Neural cell (in vitro differentiated cells): ENCODE data around the gene ADAMTSL2. TPM values are rescaled to one million over a fixed set of nuclear protein-coding genes. Genes with fewer than 3 reads are reported as not detected.

ENCODE experiments used
- H2AFZ ChIP-seq: fragments of 200-600, 300-800 bp; sonication (generic), shearing (Covaris generic); 2 replicates; pipeline ENCODE4 v1.6.0; 2014; ENCODE audit warnings: low read depth, mild to moderate bottlenecking, antibody characterized with exemption, low read length, moderate library complexity
- H3F3A ChIP-seq: fragments of 200-600 bp; shearing (Covaris generic); 2 replicates; pipeline ENCODE4 v1.6.1; 2016; ENCODE audit warnings: mild to moderate bottlenecking, moderate library complexity, mixed read lengths, antibody characterized with exemption, low read length; ENCODE audit not compliant: insufficient read depth, poor library complexity, severe bottlenecking
- H3K27ac ChIP-seq: fragments of 200-600, 300-800 bp; sonication (generic), shearing (Covaris generic); 2 replicates; pipeline ENCODE4 v1.5.1; 2014; ENCODE audit warnings: mild to moderate bottlenecking, low read length, moderate library complexity
- H3K27me3 ChIP-seq: fragments of 300-800, 200-600 bp; sonication (generic), shearing (Covaris generic); 2 replicates; pipeline ENCODE4 v1.6.0; 2014; ENCODE audit warnings: mild to moderate bottlenecking, low read depth, low read length, moderate library complexity; ENCODE audit not compliant: insufficient read depth
- H3K36me3 ChIP-seq: fragments of 300-800, 200-600 bp; sonication (generic), shearing (Covaris generic); 2 replicates; pipeline ENCODE4 v1.5.1; 2014; ENCODE audit warnings: mild to moderate bottlenecking, antibody characterized with exemption, low read length, moderate library complexity; ENCODE audit not compliant: insufficient read depth
- H3K4me2 ChIP-seq: fragments of 300-800, 200-600 bp; sonication (generic), shearing (Covaris generic); 2 replicates; pipeline ENCODE4 v1.6.0; 2014; ENCODE audit warnings: mild to moderate bottlenecking, low read length
- H3K4me3 ChIP-seq: fragments of 300-800, 200-600 bp; sonication (generic), shearing (Covaris generic); 2 replicates; pipeline ENCODE4 v1.5.1; 2014; ENCODE audit warnings: mild to moderate bottlenecking, low read length, moderate library complexity
- H3K79me2 ChIP-seq: fragments of 200-600 bp; shearing (Covaris generic); replicated peaks from 2 replicates; pipeline ENCODE4 v1.6.0; 2014; ENCODE audit warnings: mild to moderate bottlenecking, low read length, moderate library complexity; ENCODE audit not compliant: insufficient read depth
- H3K9ac ChIP-seq: fragments of 300-800, 200-600 bp; sonication (generic), shearing (Covaris generic); 2 replicates; pipeline ENCODE4 v1.6.1; 2016; ENCODE audit warnings: mild to moderate bottlenecking, low read length, mixed read lengths
- H3K9me2 ChIP-seq: fragments of 200-600 bp; shearing (Covaris generic); 2 replicates; pipeline ENCODE4 v1.6.1; 2016; ENCODE audit warnings: mild to moderate bottlenecking, low read length, mixed read lengths; ENCODE audit not compliant: insufficient read depth
- H3K9me3 ChIP-seq: fragments of 200-600, 300-800 bp; sonication (generic), shearing (Covaris generic); 2 replicates; pipeline ENCODE4 v1.6.1; 2016; ENCODE audit warnings: mild to moderate bottlenecking, mixed run types, low read length, moderate library complexity, mixed read lengths
- H4K20me1 ChIP-seq: fragments of 200-600 bp; shearing (Covaris generic); 2 replicates; pipeline ENCODE4 v1.6.1; 2016; ENCODE audit warnings: mild to moderate bottlenecking, mixed run types; ENCODE audit not compliant: insufficient read depth
- CTCF ChIP-seq: fragments of 450-650 bp; IDR thresholded peaks from 2 replicates; pipeline ENCODE4 v1.5.1; 2014; ENCODE audit warnings: antibody characterized with exemption, mild to moderate bottlenecking, moderate library complexity; ENCODE audit not compliant: poor library complexity, severe bottlenecking
- EP300 ChIP-seq: fragments of 450-650 bp; conservative IDR thresholded peaks from 2 replicates; pipeline ENCODE4 v1.6.1; 2014; ENCODE audit warnings: antibody characterized with exemption, mild to moderate bottlenecking, moderate library complexity; ENCODE audit not compliant: poor library complexity, severe bottlenecking
- EZH2 ChIP-seq: fragments of 200-600, 300-800 bp; shearing (Covaris generic), sonication (generic); IDR thresholded peaks from 2 replicates; pipeline ENCODE4 v1.6.1; 2014; ENCODE audit warnings: antibody characterized with exemption, low read length, borderline replicate concordance, mild to moderate bottlenecking; ENCODE audit not compliant: insufficient read depth, poor library complexity, severe bottlenecking
- MXI1 ChIP-seq: fragments of 450-650 bp; conservative IDR thresholded peaks from 2 replicates; pipeline ENCODE4 v1.6.1; 2014; ENCODE audit warnings: antibody characterized with exemption, mild to moderate bottlenecking; ENCODE audit not compliant: poor library complexity, severe bottlenecking
- POLR2AphosphoS5 ChIP-seq: IDR thresholded peaks from 2 replicates; pipeline ENCODE4 v1.6.1; 2012
- RAD21 ChIP-seq: fragments of 450-650 bp; conservative IDR thresholded peaks from 2 replicates; pipeline ENCODE4 v1.6.1; 2014; ENCODE audit warnings: antibody characterized with exemption, mild to moderate bottlenecking, moderate library complexity
- REST ChIP-seq: IDR thresholded peaks from 2 replicates; pipeline ENCODE4 v1.6.1; 2012; ENCODE audit warnings: borderline replicate concordance
- SMC3 ChIP-seq: fragments of 450-650 bp; conservative IDR thresholded peaks from 2 replicates; pipeline ENCODE4 v1.6.1; 2014; ENCODE audit warnings: antibody characterized with exemption, mild to moderate bottlenecking, moderate library complexity; ENCODE audit not compliant: poor library complexity
- TAF1 ChIP-seq: IDR thresholded peaks from 2 replicates; pipeline ENCODE4 v1.6.1; 2012; ENCODE audit warnings: low read depth
- polyA plus RNA-seq: library from polyadenylated mRNA; depleted of rRNA; stranded (reverse); fragments of >200 nt; gene quantifications from 2 replicates; pipeline ENCODE4 v1.2.3, GENCODE V29; 2014

Gene ADAMTSL2
- polyA plus RNA-seq, 1 donor from 2014 or later, result 0.85 TPM

DNA sequence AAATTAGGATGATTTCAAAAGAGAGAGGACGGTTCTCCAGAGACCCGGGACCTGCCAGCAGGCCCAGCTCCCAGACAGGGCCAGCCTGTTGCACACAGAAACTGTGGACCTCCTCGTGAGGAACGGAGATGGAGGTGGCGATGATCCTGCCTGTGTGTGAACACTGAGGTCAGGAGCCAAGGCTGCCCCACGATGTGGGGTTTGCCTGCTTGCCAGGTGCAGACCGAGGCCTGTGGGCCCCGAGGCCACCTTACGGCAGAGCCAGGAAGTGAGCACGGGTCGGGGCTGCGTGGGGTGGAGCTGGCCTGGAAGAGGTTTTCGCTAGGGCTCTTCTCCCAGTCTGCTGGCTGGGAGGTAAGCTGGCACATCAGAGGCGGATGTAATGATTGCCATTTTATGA, 70.4 kb downstream of the ADAMTSL2 start:
- Histone ChIP-seq H3K9ac (no peak overlapping the region), H3K9me3 (no peaks in the 10 kb centered on the region), H4K20me1 (no peaks in the 10 kb centered on the region), H3K4me3 (no peak overlapping the region), H2AFZ (no peak overlapping the region), H3F3A (no peaks in the 10 kb centered on the region), H3K27me3 (peaks cover 25% of the 10 kb centered on the region), H3K79me2 (no peaks in the 10 kb centered on the region), H3K4me2 (no peak overlapping the region), H3K9me2 (no peaks in the 10 kb centered on the region), H3K27ac (no peak overlapping the region), H3K36me3 (no peaks in the 10 kb centered on the region)
- TF ChIP-seq CTCF, result no peak
- no peak for TF ChIP-seq EZH2
- TF ChIP-seq SMC3, result no peak
- no peak for TF ChIP-seq EP300
- no peak for TF ChIP-seq REST
- TF ChIP-seq POLR2AphosphoS5, result no peak
- no peak for TF ChIP-seq TAF1
- no peak for TF ChIP-seq RAD21
- no peak for TF ChIP-seq MXI1

DNA sequence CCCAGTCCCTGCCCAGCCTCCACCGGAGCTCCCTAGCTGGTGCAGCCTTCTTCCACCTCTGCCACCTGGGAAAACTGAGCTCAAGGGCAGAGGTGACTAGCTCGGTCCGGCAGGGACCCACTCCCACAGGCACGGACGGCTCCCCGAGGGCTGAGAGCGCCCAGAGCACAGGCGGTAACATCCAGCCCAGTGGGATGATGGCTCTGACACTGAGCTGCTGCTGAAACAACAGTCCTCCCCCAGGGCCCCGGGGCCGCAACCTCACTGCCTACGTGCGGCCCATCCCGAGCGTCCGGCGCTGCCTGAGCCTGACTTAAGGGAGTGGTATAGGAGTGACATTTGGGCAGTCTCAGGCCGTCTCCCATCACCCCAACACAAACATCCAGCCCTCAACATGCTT, 70.9 kb downstream of the ADAMTSL2 start:
- H3K79me2 ChIP-seq, result no peaks in the 10 kb centered on the region
- H3K4me2 ChIP-seq, result no peak overlapping the region
- no peak overlapping the region for H3K9ac ChIP-seq
- H2AFZ ChIP-seq, result no peak overlapping the region
- H3F3A ChIP-seq, result no peaks in the 10 kb centered on the region
- H3K36me3 ChIP-seq, result no peaks in the 10 kb centered on the region
- H4K20me1 ChIP-seq, result no peaks in the 10 kb centered on the region
- H3K27me3 ChIP-seq, result peaks cover 30% of the 10 kb centered on the region
- H3K4me3 ChIP-seq, result no peak overlapping the region
- TF ChIP-seq POLR2AphosphoS5 (no peak), TAF1 (no peak), CTCF (no peak), REST (no peak), RAD21 (no peak), SMC3 (no peak), EZH2 (no peak), MXI1 (no peak), EP300 (no peak)
- no peak overlapping the region for H3K27ac ChIP-seq
- no peaks in the 10 kb centered on the region for H3K9me2 ChIP-seq
- no peaks in the 10 kb centered on the region for H3K9me3 ChIP-seq
